NT2/D1 (cell line): Measurements from ENCODE around the gene SEC23A.

Experiments used
- YY1 ChIP-seq: IDR thresholded peaks from 2 replicates; pipeline ENCODE4 v1.6.1; 2011; ENCODE audit not compliant: insufficient read length, insufficient read depth
- ZNF274 ChIP-seq: IDR thresholded peaks from 2 replicates; pipeline ENCODE4 v1.6.1; 2011; ENCODE audit warnings: mild to moderate bottlenecking, low read depth, low read length

DNA sequence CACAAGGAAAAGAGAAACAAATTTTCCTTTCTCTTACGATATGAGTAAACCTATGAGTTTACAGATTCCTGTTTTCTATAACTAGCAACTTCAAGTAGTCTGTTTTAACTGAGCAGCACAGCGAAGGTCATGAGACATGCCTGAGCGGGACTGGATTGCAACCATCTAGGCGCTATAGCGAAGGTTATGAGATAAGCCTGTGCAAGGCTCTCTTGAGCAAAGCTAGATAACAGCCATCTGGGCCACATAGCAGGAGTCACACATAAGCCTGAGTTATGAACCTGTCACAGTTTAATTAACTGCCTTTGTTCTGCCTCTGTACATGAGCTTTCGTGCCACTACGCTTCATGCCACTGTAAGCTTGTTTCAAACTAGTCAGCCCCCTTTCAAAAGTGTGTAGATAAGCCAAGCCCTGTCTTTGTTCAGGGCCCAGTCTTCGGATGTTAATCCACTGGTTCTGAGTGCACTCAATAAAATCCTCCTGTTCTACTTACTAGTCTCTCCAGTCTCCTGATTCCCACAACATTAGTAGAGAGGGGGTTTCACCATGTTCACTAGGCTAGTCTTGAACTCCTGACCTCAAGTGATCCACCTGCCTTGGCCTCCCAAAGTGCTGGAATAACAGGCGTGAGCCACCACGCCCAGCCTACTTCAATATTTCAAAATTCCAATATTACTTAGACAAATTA lies 47.1 kb downstream of the SEC23A start:
- no peak for TF ChIP-seq ZNF274
- TF ChIP-seq YY1: no peak
